Activated CD4-positive, alpha-beta T cell treated with anti-CD3 and anti-CD28 coated beads, Interleukin-2, amount 50 U/mL, for 1 hour (primary cell): Measurements from ENCODE around the gene KIF13A.
"Not testable (repeated sequence)": the region's sequence is repeated elsewhere in the genome, so short reads cannot be mapped to it uniquely, and the experiment has no call there.

ENCODE experiments used
- DNase-seq: peaks from one replicate; pipeline ENCODE4 v3.0.0-alpha.2; 2020

Gene KIF13A

DNA sequence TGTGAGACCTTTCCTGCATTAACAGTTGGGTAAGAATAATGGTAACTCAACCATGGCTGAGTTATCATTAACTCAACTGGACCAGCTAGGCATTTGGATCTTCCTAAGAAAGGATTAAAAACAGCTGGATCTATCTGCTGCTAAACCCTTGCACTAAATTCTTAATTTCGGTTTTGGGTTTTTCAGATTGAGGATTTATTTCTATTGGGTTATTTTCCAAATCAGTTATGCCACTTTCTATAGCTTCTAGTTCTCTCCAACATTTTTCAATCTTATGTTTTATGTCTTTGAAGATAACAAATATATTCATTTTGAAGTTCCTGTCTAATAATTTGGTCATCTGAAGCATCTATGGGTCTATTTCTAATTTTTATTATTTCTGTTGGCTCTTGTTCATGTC is 92.5 kb downstream of the KIF13A start:
- DNase-seq, result no peak

DNA sequence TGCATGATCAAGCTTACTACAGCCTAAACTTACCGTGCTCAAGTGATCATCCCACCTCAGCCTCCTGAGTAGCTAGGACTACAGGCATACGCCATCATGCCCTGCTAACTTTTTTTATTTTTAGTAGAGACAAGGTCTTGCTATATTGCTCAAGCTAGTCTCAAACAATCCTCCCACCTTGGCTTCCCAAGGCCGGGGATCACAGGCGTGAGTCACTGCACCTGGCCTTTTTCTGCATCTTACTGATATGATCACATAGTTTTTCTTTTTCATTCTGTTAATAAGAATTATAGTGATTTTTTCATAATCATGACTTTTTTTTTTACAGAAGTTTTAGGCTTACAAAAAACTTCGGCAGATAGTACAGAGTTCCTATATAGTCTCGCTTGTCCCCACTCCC is 93.2 kb downstream of the KIF13A start:
- DNase-seq, result no peak

DNA sequence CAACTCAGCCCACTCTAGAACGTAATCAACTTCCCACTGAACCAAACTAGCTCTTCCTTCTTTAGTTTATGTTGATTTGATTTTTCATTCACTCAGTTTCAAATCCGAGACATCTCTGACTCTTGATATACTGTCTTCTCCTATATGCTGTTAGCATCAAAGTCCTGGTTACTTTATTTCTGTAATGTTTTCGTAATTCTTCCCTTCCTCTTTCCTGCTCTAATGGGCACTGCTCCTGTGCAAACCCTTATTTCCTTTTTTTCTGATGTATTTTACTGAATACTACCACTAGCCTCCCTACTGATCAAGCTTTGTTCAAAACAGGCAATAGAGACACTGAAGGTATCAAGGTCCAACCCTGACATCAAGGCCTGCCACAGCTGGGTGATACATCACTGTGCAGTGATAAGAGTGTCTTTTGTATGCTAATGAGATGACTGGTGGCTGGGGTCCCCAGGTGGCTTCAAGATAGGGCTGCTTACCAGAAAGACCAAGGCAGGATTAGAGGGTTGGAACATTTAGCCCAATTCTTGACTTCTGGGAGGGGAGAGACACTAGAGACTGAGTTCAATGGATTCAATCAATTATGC is 95.2 kb downstream of the KIF13A start:
- no peak for DNase-seq

DNA sequence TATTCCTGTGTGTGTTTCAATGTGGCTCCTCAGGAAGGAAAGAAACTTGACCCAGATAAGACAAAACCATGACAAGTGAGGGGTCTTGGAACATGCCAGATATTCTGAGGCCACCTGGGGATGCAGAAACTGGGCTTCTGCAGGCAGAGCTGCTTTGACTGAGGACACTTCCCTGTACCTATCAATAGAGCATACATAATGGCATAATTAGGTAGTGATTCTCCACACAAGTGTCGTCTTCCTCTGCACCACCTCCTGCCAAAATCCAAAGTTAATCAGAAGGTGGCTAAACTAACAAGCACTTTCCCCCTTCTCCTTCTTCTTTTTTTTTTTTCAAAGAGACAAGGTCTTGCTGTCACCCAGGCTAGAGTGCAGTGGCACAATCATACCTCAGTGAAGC is 97.1 kb downstream of the KIF13A start:
- DNase-seq, result no peak

DNA sequence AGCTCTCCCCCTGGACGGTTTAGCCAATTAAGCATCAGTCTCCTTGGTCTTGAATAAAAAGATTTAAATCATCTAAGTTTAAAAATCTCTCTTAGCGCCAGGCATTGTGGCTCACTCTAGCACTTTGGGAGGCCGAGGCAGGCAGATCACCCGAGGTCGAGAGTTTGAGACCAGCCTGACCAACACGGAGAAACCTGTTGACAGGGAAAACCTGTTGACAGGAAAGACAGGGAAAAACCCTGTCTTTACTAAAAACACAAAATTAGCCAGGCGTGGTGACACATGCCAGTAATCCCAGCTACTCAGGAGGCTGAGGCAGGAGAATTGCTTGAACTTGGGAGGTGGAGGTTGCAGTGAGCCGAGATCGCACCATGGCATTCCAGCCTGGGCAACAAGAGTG is 97.7 kb downstream of the KIF13A start:
- DNase-seq, result not testable (repeated sequence)

DNA sequence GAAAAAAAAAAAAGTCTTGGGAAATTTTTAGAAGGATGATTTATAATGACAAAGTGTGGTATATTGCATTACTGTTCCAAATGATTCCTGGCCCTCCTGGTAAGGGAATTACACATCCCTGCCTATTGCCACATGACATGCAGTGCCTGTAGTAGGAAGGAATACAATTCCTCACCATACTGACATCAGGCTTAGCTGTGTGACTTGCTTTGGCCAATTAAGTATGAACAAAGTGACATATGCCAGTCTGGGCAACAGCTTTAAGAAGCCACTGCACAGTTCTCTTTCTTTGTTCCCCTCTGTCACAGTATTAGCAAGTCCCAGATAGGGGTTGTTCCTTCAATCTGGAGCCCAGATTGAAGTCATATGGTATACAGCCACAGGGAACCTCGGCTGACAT is 100.5 kb downstream of the KIF13A start:
- no peak for DNase-seq

DNA sequence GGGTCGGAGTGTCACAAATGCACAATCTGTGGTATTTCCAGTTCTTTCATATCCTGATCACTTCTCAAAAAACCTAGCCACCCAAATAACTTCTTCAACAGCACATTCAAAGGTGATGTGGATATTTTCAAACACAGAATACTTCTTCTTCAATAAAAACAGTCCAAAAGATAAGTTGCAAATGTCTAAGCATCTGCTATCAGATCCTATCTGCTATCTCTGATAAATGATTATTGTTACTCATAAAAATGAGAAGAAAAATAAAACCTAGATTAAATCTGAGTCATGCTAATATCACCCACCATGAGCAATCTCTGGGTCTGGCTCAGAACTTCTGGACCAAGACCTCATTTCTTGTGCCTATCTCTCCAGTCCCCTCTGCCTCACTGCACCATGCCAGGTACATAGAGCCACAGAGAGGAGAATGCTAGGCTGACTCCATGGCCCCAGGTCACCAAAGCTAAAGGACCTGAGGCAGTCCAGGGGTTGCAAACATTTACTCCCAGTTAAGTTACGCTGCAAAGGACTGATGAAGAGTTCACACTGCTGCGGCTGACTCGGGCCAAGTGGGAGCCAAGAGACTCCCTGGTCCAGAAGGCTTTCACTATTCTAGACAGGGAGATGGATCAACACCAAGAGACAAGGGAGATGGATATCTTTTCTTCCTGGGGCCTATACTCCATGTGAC is 101.4 kb downstream of the KIF13A start:
- DNase-seq, result no peak

DNA sequence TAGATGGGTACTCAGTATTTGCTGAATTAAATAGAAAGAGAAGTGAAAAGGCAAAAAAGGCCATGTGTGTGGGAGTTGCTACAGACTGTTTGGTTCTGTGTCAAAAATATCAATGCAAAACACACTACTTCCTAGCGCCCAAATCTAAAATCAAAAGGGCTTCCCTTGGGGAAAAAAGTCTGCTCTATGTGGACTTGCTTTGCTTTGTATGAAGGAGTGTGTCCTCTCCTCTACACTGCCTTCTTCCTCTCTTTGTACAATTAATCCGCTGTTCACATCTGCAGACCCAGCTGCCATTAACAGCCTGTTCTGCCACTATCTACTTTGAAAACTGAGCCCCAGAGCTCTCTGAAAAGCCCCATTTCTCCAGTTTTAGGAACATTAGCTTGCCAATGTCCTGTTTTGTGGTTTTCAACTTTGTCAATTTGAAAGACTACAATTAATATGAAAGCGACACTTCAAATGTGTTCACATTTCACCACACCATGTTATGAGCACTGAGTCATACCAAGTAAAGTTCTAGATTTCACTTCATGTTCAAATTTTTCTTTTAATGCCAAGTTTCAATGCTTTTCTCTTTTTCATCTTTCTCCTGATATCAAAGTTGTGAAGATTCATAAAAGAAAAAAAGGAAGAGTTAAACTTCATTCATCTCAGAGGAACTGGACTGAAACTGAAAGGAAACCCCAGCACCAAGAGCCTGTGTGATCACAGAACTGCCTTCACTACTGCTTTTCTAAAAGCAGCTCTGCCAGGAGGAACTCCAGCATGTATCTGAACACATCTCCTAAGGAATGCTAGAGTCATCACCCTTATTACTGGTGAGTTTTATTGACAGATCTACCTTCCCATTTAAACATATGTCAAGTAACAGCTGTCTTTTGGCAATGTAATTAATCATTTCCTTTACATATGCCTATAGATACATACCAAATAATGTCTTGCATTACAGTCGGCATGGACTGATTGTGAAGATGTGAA is 102.6 kb downstream of the KIF13A start:
- no peak for DNase-seq

DNA sequence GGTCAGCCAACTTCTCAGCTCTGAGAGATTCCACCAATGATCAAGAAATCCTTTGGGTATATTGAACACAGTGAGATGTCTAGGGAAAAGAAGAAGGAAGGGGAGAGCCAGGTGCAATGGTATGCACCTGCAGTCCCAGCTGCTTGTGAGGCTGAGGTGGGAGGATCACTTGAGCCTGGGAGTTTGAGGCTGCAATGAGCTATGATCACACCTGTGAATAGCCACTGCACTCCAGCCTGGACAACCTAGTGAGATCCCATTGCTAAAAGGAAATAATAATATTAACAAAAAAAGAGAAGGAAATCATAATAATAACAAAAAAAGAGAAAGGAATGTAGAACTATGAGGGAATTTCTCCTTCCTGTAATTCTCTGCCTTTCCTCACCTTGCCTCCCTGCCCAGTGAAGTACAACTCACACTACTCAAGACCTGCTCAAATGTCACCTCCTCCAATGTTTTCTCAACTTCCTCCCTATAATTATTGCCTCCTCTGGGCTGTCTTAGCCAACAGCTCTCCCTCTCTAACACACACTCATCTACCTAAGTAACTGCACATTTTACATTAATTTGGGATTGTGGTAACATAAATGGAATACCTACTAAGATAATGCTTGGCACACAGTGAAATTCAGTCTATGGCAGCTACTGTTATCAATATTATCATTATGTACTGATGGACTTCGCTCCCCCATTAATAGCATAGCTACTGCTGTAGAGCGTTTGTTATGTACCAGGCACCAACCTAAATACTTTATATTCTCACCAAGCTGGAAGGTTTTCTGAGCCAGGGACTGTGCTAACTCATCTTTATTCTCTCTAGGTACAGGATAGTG is 103.6 kb downstream of the KIF13A start:
- no peak for DNase-seq

DNA sequence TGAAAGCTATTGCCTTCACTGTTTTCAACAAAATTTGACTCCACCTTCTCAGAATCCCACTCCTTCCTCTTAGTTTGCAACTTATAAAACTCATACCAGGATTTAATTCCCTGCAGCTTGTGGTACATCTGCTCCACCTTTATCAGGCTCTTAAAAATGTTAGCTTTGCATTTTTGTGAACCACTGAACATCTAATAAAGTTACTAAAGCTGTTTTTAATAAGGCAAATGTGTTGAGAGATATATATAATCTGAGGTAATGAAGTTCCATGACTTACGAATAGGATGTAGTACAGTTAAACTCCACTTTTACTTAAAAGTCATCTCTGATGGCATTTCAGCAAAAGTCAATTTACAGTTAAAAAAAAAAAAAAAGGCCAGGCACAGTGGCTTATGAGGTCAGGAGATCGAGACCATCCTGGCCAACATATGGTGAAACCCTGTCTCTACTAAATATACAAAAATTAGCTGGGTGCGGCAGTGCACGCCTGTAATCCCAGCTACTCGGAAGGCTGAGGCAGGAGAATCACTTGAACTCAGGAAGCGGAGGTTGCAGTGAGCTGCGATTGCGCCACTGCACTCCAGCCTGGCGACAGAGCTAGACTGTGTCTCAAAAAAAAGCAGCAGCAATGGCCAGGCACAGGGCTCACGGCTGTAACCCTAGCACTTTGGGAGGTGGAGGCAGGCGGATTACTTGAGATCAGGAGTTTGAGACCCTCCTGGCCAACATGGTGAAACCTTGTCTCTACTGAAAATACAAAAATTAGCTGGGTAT is 106.2 kb downstream of the KIF13A start:
- DNase-seq, result no peak

DNA sequence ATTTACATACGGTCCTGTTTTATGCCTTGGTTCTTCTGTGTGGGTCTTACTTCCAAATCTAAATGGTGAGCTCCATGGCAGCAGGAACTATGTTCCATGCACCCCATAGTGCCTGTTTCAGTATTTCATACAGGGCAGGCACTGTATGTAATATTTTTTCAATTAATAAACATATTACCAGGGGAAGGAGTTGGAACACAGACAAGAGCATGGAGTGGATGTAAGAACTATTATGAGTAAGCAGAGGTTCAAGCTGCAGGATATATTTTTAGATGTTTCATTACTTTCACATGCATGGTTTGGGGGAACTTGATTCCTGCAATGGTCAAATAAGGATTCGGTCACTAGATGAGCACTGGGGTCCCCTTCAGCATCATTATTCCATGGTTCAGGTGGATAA is 108.3 kb downstream of the KIF13A start:
- no peak for DNase-seq

DNA sequence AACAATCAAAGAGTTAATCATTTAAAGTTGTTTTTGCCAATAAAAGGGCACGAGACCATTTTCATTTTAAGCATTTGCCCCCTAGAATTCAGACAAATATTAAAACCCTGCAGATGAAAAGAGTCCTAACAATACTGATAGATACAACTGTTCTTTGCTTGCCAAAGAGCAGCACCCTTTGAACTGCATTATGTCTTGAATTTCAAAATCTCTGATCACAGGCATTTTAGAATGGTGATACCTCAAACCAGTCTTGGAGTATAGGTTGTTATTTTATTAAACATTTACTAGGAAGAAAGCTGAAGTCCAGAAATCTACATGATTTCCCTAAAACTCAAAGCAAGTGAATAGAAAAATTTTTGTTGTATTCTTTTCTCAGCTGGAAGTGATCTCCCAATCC is 108.7 kb downstream of the KIF13A start:
- no peak for DNase-seq

DNA sequence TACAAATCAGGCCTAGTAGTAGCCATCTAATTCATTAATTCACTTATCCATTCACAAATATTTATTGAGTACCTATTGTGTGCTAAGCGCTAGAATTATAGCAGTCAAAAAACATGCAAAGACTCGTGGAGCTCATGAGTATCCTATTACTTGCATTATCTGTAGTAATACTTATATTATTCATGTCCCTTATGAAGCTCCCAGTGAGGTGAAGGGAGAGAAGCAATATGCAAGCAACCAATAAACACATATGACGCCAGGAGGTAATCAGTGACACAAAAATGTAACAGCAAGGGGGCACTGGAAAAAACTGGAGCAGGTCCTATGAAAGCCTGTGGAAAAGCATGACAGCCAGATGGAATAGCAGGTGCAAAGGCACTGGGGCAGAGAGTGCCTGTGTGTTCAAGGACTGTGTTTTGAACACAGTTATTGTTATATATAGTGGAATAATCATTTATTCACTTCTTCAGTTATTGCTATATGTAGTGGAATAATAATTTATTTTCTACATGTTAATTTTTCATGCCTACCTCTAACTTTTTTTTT is 109.5 kb downstream of the KIF13A start:
- no peak for DNase-seq

DNA sequence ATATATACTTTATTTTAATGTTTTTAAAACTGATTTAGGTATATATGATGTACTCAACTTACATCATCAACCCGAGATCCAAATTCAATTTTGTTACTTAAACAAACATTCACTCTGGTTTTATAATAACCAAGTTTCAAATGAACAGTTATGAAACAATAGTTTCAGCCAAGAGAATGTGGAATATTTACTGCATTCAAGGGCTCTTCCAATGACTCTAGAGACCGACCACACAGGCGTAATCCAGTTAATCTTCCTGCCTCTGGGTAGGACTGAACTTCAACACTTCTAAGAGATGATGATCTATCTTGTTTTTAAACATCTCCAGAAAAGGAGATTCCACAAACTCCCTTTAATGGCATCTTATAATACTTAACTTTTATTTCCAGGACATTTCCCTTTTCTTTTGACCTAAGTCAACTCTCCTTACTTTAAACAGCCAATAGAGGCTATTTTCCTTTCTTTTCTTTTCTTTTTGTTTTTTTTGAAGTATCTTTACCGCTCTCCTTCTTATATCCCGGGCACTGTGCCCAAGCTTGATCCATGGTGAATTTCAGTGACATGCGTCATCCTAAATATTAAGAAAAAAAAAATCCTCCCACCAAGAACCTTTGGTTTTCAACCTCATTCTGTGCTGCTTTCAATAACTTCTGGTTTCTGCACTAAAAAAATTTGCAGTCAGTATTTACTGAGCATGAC is 110.1 kb downstream of the KIF13A start:
- no peak for DNase-seq

DNA sequence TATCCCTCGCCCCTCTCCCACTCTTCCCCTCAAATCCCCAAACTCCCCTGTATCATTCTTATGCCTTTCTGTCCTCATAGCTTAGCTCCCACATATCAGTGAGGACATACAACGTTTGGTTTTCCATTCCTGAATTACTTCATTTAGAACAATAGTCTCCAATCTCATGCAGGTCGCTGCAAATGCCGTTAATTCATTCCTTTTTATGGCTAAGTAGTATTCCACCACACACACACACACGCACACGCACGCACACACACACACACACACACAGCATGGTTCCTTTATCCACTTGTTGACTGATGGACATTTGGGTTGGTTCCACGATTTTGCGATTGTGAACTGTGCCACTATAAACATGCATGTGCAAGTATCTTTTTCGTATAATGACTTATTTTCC is 112.7 kb downstream of the KIF13A start:
- DNase-seq, result no peak

DNA sequence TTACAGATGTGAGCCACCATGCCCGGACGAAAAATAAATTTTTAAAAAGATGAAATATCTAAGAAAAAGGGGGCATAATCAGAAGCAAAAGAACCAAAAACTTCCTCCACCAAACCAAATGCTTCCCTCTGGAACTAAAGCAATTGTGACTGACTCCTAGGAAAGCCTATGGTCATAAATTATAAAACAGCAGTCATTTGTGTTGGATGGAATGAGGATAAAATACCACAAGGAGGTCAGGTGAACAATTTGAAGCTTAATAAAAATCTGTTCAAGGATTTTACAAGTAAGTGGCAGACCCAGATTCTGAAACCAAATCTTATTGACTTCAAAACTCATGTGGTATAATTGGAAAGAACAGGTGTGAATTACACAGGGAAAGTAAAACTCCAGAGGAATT is 114.5 kb downstream of the KIF13A start:
- DNase-seq, result no peak

DNA sequence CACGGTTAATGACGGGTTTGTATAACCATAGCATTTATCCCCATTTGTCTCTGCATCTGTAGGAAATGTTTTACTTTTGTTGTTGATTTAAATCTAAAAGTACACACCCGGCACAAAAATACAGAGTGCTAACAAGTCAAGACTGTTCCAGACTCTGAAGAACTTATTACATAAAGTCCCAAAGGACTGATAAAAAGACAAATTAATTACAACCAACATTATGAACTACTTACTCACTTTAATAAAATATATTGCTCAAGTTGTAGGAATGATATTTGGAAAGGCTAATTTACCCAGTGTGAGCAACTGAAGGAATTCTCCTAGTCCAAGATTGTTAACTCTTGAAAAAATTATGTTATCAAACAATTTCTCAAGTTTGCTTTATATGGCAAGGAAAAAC is 115.6 kb downstream of the KIF13A start:
- DNase-seq, result no peak

DNA sequence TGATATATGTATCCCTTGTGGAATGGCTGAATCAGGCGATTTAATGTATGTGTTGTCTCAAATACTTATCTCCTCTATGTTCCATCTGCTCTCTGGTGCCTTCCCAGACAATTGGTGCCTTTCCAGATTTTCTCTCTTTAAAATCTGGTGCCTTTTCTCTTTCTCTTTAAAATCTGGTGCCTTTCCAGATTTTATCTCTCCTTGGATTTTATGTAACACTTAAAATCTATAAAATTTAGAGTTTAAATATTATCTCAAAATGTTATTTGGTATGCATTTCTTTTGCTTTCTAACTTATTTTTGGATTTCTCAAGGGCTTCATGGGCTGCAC is 116.3 kb downstream of the KIF13A start:
- DNase-seq, result no peak

DNA sequence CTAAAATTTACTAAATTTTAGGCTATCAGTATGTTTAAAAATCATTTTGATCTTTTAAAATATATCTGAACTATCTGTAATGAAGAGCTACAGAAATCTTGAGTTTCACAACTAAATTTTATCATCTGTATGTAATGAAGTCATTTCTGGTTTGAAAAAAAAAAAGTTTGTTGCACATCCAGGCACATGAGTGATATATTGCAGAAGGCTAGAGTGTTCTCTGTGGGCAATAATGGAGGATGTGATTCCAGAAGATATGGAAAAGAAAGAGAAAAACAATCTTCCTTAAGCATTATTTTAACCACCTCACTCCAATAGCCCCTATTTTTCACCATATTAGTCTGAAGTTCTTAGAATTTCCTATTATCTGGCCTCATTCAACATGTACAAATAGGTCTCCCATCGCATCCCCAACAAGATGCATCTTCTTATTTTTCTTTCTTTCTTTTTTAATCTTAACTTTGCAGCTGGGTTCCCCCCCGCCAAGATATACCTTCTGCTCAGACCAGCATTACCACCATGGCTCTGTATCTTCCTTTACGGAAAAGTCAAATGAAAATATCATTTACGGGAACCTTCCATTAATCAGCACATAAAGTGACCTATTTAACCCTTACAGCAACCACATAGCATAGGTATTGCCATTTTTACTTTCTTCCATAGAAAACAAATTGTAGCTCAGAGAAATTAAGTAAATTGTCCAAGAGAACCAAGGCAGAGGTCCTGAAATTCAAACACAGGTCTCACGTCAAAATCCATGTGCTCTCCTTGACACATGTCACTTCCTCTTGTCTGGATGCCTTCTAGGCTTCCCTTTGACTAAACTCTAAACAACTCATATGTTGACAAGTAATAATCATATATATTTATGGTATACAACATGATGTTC is 116.9 kb downstream of the KIF13A start:
- DNase-seq, result no peak

DNA sequence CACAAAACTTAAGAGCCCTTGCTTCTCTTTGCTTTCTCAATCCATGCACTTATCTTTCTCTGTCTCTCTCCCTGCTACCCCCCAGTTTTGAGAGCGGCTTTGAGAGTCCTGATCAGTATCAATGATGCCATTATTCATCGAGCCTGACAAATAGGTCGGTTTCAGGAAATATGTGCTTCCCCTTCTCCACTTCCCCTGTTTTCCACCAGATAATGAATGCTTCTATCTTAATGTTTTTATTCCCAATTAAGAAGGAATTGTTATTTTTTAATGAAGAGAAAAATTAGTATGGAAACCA is 117.7 kb downstream of the KIF13A start:
- DNase-seq, result no peak
